HG03039 (cell line): ENCODE data around the gene EIF2S2.
"Not testable (repeated sequence)": the region's sequence is repeated elsewhere in the genome, so short reads cannot be mapped to it uniquely, and the experiment has no call there.

ENCODE experiments used
- ATAC-seq: cut with Tn5 transposase; IDR thresholded peaks from one replicate; pipeline ENCODE4 v1.9.1; 2021; ENCODE audit warnings: mild to moderate bottlenecking, moderate library complexity; ENCODE audit not compliant: unreplicated experiment

The EIF2S2 gene

GRCh38 chr20:34111702-34112599 is at the start of gene EIF2S2:
TSS of gene EIF2S2 (minus strand) at chr20:34112243. CDS start at chr20:34112110, 133 bp downstream.
- ATAC-seq = peak; percentile 78

GRCh38 chr20:34157697-34158096 is 45.7 kb upstream of the EIF2S2 start:
- ATAC-seq = not testable (repeated sequence)

- no peak for ATAC-seq
These were observed 43.8 kb upstream of the EIF2S2 start for GRCh38 chr20:34155836-34156235.

GRCh38 chr20:34153169-34153568 is 41.1 kb upstream of the EIF2S2 start:
- not testable (repeated sequence) for ATAC-seq

GRCh38 chr20:34152073-34152472 is 40.0 kb upstream of the EIF2S2 start:
- ATAC-seq = not testable (repeated sequence)

GRCh38 chr20:34150306-34151000 is 38.4 kb upstream of the EIF2S2 start:
- ATAC-seq = no peak

- ATAC-seq = no peak
These were observed 33.3 kb upstream of the EIF2S2 start for GRCh38 chr20:34145280-34145819.

- ATAC-seq = no peak
These were observed 31.9 kb upstream of the EIF2S2 start for GRCh38 chr20:34143951-34144350.

- ATAC-seq = no peak
These were observed 30.1 kb upstream of the EIF2S2 start for GRCh38 chr20:34142121-34142520.

GRCh38 chr20:34141293-34141692 is 29.2 kb upstream of the EIF2S2 start:
- no peak for ATAC-seq

- not testable (repeated sequence) for ATAC-seq
These were observed 23.7 kb upstream of the EIF2S2 start for GRCh38 chr20:34135525-34136275.

- ATAC-seq = not testable (repeated sequence)
These were observed 21.4 kb upstream of the EIF2S2 start for GRCh38 chr20:34133365-34133860.

- ATAC-seq = not testable (repeated sequence)
These were observed 20.9 kb upstream of the EIF2S2 start for GRCh38 chr20:34132943-34133342.

- not testable (repeated sequence) for ATAC-seq
These were observed 20.4 kb upstream of the EIF2S2 start for GRCh38 chr20:34132491-34132890.

- no peak for ATAC-seq
These were observed 19.4 kb upstream of the EIF2S2 start for GRCh38 chr20:34131491-34131890.

GRCh38 chr20:34129518-34130162 is 17.6 kb upstream of the EIF2S2 start:
- no peak for ATAC-seq

GRCh38 chr20:34127792-34128191 is 15.7 kb upstream of the EIF2S2 start:
- ATAC-seq = no peak

GRCh38 chr20:34124469-34125249 is 12.6 kb upstream of the EIF2S2 start:
- ATAC-seq = no peak

GRCh38 chr20:34123309-34123708 is 11.3 kb upstream of the EIF2S2 start:
- ATAC-seq = no peak
